Activated CD4-positive, alpha-beta T cell treated with anti-CD3 and anti-CD28 coated beads for 24 hours (primary cell): ENCODE data around the gene SLC6A20.

Experiments
- DNase-seq, 2 donors: peaks; one replicate each; pipeline ENCODE4 v3.0.0-alpha.2; 2020; ENCODE audit warnings: low read depth in 2 of 2

Gene SLC6A20

DNA sequence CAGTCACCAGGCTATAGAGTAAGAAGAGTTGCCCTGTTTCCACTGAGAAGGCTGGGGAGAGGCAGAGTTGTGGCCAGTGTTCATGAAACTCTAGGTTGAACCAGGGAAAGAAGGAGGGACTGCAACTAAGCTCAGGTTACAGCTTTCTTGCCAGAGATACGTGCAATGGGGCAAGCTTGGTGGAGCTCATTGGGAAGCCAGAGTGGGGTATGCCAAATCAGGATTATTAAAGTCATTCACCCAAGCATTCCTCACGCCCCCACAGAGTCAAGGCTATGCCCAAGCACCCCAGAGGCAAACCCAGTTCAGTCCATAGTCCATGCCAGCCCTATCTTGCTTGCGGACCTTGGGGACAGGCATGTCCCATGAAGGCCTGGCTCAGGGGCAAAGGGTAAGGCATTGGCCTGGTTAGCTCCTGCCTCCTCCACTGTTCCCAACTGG lies 17.6 kb downstream of the SLC6A20 start:
- DNase-seq, result no peak

DNA sequence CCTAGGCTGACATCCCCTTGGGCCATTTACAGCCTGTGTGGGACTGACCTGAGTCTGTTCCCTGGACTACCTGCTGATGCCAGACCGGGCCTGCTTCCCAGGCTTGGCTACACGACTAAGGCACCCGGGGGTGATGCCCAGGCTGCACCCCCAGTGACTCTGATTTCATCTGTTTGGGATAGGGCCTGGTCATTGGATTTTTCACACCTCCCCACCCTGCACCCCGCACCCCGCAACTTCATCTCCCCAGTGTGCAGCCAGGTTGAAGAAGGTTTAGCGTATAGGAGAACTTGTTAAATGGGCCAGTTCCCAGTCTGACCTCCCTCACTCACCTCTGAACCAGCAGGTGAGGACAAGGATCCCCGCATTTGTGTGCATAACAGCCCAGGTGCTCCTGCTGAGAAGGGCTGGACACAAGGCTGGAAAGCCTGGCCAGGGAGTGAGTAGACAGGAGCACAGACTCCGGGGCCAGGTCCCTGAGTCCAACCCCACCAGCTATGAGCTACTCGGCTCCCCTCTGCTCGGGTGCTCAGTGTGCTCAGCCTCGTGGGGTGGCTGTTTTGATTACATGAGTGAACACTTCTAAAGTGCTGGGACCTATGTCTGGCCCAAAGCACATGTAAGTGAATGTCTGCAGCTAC lies 18.5 kb downstream of the SLC6A20 start:
- no peak for DNase-seq

- DNase-seq, result no peak
These were observed 19.1 kb downstream of the SLC6A20 start for GRCh38 chr3:45777111-45777745.

DNA sequence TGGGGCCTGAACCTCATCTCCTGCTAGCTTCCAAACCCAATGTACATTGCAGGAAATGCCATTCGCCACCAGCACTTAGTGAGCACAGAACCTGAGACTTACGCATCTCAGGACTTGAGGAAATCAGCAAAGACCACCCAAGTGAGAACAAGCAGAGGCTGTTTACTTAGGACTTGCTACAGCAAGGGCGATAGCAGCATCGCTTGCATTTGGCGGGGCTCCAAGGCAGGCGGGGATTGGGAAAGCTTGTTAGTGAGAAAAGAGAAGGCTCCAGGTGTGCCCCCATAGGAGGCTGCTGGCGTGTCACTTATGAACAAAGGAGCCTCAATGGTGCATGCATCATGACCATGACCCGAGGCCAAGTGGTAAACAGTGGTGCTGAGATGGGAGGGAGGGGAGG lies 19.7 kb downstream of the SLC6A20 start:
- DNase-seq, result no peak

DNA sequence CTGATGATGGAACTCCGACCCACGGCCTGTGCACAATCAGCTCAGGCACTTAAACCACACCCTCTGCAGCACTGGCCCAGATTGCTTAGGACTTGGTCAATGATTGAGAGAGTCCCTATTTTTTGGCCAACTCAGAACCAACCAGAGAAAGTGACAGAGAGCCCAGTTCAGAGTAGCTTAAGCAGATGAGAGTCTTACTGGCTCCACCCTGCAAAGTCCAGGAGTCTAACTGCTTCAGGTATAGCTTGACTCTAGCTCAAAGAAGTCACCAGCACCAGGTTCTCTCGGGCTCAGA lies 20.1 kb downstream of the SLC6A20 start:
- no peak for DNase-seq

DNA sequence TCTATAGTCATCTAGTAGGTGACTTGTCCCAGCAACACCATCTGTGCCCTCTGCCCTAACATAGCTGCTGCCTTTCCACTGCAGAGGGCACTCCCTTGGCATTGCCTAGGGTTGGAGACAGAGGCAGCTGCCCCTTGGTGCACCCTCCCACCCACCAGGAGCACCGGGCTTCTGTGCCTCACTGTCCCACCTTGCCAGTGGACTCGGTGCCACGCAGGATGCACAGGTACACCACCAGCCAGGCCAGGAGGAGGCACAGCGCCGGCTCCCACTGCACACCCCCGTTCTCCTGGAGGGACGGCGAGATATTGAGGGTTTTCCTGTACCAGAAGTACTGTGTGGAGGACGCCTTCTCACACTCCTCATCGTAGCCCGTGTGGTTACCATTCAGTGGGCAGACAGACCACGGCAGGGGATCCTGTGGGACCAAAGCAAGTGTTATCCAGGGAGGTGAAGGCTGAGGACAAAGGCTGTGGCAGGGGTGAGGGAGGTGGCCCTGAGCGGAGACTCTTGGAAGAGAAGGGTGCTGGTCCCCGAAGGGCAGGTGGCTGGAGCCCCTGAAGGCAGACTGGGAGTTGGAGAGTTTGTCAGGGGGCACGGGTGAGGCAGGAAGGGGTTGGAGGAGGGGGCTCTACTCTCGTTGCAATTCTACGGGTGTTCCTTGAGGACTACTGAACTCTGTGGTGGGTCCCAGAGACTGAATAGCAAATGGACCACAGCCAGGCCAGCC lies 20.6 kb downstream of the SLC6A20 start:
- no peak for DNase-seq

DNA sequence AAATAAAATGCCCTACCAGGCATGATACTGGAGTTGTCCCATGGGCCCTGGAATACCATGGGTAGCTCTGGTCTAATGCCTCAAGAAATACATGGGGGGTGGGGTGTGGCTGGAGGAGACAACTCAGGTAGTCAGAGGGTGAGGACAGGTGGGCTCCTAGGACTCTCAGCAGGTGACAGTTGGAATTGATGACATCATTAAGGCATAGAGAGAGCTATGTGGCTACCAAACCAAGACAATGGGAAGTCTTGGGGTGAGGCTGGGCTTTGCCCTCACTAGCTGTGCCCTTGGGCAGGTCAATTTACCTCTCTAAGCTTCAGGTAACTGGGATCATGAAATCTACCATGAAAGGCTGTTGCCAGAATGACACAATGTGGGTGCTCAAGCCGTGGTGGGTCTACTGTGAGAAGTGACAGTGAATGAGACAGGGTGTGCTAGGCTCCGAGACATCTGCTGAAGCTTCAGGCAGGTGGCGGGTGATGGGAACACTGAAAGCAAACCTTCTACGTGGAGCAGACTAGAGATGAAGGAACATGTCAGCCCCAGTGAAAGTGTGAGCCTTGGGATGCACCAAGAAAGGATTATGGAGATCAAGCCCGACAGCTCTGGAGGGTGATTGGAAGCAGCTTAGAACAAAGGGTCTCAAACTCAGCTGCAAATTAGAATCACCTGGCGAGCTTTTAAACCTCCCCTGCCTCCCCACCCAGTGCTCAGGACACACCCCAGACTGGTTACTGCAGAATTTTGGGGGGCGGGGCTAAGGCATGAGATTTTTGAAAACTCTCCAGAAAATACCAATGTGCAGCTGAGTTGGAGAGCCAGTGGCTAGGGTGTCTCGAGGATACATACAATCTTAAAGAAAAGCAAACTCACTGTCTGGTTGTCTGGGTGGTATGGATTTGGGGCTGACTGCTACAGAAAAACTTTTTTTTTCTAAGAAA lies 21.5 kb downstream of the SLC6A20 start:
- DNase-seq, result no peak

DNA sequence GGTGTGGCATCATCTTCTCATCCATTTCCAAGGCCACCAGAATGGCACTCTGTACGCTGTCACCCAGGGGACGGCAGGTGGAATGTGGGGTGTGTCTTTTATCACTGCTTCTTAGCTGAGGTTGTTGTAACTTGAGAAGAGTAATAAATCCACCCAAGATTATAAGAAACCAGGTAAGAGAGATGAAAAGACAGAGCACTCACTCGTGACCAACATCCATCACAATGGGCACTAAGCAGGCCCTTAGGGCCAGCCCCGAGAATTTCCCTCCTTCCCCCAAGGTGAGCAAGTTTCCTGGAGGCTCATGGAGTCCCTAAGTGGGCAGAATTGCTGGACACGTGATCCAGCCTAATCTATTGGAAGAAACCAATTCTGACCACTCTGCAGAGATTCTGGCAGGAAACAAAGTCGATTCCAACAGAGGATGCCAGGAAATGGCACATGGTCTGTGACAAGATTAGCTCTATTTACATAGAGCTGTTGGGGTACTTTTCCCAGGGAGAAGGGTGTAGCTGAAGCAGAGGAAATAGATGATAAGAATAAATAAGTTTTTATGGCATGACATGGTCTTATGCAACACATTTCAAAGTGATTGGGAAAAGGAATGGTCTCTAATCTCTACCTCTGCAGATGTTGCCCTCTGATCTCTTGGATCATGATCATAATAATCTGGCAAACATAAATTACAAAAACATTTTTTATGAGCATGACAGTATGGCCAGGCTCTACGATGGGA lies 22.5 kb downstream of the SLC6A20 start:
- DNase-seq, result no peak

DNA sequence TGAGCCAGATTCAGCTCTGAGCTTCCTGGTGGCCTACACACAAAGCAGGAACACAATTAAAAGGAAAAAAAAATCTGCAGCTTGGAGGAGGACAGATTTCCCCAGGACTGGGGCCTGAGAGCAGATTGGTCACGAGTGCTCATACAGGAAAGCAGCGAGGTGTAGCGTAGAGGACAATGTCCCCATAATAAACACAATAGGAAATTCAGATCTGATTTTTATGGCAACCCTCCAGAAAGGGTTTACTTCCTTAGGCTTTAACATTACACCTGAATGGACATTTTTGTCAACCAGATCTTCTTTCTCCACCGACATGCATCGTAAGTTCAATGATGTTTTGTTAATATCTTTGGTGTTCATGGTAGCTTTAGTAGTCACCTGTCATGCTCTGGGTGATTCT lies 23.3 kb downstream of the SLC6A20 start:
- DNase-seq, result no peak

DNA sequence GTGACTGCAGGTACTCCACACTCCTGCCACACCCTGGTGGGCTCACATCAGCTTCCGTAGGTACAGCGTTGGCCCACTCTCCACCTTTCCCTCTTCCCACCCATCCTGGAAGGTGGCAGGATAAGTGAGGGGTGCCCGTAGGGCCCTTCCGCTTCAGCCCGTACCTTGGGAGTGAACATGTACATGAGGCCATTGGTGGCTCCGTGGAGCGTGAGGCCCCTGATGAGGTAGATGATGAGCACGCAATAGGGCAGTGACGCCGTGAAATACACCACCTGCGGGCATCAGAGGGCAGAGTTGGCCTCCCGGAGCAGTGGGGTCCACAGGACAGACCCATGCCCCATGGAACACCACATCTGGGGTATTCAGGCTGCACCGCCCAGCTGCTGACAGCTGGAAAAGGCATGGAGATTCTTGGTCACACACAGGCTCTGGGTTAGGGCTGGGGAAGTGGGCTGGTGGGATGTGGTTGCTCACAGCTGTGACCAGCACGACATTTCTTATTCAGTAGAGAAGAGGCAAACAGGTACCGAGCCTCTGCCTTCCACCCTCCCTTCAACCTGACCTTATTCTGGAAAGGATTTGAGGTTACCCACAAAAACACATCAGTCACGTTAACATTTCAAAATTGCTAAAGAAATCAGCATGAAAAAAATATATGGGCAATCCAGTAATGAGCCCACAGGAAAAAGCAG lies 23.8 kb downstream of the SLC6A20 start:
- no peak for DNase-seq

DNA sequence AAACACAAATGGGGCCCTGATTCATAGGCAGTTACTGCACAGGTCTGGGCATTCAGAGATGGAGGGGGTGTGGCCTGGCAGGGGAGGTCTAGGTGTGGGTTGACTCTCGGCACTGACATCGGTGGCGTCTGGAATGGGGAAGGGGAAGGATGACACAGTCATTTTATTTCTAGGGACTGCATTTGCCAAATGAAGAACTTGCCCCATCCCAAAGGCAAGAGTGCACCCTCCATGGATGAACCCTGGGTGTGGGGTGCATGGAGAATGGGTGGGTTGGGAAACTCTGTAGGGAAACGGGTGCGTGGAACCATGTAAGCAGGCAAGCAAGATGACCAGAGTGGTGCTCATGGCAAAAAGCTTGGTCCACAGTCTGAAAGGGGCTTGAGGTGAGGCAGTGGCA lies 24.5 kb downstream of the SLC6A20 start:
- DNase-seq, result no peak

GRCh38 chr3:45771166-45771775 lies 25.1 kb downstream of the SLC6A20 start:
- no peak for DNase-seq

DNA sequence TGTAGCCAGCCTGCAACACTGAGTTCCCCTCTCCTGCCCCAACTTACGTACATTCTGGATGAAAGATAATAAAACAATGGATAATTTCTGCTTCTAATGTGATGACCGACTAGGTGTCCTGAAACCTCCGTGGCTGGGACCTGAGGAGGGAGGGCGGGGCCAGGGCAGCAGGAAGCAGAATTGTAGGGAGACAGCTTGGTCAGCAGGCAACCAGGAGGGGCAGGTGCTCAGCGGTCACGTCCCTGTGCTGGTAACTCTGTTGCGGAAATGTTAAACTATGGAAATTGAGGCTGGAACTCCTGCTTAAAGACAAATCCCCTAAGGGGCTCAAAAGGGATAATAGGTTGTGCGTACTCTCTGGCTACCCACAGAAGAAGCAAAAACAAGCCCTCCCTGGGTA lies 30.4 kb downstream of the SLC6A20 start:
- no peak for DNase-seq

DNA sequence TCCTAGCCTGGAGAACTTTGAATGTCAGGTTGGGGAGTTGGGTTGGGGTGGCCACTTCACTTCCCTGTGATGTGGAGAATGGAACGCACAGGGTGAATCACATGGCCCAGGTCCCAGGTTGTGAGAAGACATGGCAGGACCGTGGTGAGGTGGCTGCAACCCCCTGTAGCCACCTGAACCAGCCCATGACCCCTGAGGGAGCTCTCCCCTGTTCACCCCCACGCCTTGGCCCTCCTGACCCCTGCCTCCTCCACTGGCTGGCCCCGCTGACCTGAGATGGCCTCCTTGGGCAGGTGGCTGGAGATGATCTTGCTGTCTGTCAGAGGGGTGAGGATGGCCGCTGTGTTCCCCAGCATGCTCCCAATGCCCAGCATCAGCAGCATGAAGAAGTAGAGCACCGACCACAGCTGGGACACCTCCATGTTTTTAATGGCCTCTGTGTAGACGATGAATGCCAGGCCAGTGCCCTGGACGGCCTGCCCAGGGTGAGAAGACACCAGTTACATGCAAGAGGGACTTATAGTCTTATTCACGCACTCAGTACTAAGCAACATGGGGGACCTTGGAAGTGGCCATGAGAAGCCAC lies 31.0 kb downstream of the SLC6A20 start:
- no peak for DNase-seq

GRCh38 chr3:45763303-45763675 lies 33.0 kb downstream of the SLC6A20 start:
- no peak for DNase-seq

GRCh38 chr3:45762647-45763302 lies 33.6 kb downstream of the SLC6A20 start:
- DNase-seq, result no peak

- no peak for DNase-seq
These were observed 34.5 kb downstream of the SLC6A20 start for GRCh38 chr3:45761831-45762230.

DNA sequence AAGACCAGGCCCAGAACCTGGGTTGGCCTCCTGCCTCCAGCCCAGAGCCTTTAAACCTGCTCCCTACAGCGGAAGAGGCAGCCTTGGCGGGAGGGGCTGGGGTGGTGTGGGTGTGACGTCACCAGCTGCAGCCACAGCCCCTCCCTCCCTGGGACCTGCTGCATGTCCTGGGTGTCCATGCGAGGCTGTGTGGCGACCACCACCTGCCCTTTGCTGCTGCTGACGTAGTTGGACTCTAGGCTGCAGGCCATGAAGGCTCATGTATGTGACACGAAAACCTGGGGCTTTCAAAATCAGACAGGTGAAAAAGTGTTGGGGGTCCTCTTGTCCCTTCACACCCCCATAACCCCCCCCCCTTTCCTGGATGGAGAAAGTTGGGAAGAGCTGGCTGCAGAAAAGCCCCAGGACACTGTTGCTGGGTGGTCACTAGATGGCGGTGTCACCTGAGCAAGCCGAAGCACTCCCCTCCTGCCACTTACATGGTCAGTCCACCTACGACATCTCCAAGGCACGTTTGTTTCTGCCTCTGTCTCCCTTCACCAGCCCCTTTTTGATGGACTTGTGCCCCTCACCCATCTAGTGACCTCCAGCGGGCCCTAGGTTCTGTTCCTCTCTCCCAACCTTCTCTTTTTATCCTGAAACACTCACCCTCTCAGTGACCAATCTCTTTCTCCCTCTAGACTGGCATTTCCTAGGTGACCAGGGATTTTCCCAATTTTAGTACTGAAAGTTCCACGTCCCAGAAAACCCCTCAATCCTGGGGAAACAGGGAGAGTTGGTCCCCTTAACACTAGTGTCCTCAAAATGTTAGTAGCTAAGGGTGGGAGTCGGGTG lies 35.2 kb downstream of the SLC6A20 start:
- DNase-seq, result peak in 1 of 2 donors; percentile 10

DNA sequence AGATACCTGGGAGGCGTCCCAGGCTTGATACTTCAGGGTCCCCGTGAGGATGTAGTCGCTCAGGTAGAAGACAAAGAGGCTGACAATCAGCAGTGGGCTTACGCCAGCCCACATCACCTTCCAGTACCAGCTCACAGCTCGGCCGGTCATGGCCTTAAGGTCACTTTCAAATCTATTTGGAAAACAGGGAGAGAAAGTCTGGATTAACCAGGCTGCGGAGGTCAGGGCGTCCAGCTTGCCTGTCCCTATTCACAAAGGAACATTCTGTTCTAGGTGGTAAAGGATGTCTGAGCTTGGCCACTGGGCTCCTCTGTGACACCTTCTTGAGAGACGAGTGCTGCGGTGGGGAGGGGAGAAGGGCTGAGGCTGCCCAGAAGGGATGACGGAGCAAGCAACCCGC lies 36.5 kb downstream of the SLC6A20 start:
- no peak for DNase-seq
